ENCODE data around the gene KCNAB2. TPM values are rescaled to one million over a fixed set of nuclear protein-coding genes. Genes with fewer than 3 reads are reported as not detected.
A peak's percentile ranks its signal among the peaks of the same experiment; 100 is the strongest.

The KCNAB2 gene
- total RNA-seq, 4 donors from 2014 or later: 5.4 to 26.4 (median 10.1) TPM

DNA sequence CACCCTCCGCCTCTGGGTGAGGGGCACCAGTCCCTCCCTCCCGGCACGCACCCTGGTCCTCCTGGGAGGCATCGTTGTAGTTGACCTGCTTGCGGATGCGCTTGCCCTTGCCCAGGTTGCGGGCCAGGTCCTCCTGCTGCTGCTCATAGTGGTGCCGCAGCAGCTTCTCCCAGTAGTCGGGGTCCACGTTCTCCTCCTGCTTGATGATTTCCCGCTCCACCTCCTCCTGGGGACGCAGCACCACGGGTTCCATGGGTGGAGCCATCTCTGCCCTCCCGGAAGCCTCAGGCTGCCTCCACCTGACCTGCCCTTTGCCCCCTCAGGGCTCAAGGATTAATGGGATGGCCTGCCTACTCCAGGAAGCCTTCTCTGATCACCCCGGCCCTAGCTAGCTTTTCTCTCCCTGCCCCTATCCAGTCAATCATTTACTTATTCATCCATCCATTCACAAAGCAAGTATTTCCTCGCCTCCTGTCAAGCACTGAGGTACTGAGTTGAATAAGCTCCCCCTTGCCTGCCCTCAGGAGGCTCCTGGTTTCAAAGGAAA is 80.9 kb downstream of the KCNAB2 start:
- no peak for TF ChIP-seq POLR2A (IDR thresholded peaks at IDR 0.05)
- TF ChIP-seq, protein P1, sequence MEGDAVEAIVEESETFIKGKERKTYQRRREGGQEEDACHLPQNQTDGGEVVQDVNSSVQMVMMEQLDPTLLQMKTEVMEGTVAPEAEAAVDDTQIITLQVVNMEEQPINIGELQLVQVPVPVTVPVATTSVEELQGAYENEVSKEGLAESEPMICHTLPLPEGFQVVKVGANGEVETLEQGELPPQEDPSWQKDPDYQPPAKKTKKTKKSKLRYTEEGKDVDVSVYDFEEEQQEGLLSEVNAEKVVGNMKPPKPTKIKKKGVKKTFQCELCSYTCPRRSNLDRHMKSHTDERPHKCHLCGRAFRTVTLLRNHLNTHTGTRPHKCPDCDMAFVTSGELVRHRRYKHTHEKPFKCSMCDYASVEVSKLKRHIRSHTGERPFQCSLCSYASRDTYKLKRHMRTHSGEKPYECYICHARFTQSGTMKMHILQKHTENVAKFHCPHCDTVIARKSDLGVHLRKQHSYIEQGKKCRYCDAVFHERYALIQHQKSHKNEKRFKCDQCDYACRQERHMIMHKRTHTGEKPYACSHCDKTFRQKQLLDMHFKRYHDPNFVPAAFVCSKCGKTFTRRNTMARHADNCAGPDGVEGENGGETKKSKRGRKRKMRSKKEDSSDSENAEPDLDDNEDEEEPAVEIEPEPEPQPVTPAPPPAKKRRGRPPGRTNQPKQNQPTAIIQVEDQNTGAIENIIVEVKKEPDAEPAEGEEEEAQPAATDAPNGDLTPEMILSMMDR (IDR thresholded peaks at IDR 0.05): no peak
- no peak overlapping the region for H3K27ac ChIP-seq
- DNase-seq: peak in 1 of 3 donors; percentile 47

DNA sequence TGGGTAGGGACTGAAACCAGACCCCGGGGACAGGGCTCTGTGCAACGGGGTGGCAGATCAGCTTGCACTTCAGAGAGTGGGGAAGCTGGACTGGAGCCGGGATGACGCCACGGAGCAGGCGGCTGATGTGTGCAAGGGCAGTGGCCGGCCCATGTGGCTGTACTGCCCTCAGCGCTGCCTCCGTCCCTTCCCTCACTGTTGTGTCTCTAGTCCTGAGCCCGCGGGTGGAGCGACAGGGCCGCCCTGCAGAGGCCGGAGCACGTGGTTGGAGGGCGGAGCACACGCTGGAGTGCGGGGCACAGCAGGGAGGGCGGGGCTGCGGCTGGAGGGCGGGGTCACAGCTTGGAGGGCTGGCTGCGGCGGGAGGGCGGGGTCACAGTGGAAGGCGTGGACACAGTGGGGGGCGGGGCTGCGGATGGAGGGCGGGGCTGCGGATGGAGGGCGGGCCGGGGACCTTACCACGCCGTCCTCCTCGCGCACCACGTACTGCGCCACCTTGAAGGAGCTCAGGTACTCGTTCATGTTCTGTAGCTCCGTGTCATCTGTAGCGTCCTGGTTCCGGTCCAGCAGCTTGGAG is 82.0 kb downstream of the KCNAB2 start:
- H3K4me1 ChIP-seq: peaks cover 0 to 15% (median 0%) of the 10 kb centered on the region in 4 donors
- H3K4me3 ChIP-seq: peak overlapping the region in 1 of 4 donors; percentile 9
- TF ChIP-seq, protein P1 (IDR thresholded peaks at IDR 0.05): no peak
- no peak for TF ChIP-seq POLR2A (IDR thresholded peaks at IDR 0.05)
- H3K36me3 ChIP-seq: no peaks in the 10 kb centered on the region
- H3K27ac ChIP-seq: no peak overlapping the region
- no peaks in the 10 kb centered on the region for H3K9me3 ChIP-seq
- H3K27me3 ChIP-seq: no peaks in the 10 kb centered on the region
- DNase-seq: peak; percentile 51 to 88 (median 72)

More for the DNA sequence above, 80.9 kb downstream of the KCNAB2 start:
- Histone ChIP-seq H3K4me1 (peaks cover 0 to 15% (median 0%) of the 10 kb centered on the region in 4 donors), H3K36me3 (no peaks in the 10 kb centered on the region), H3K9me3 (no peaks in the 10 kb centered on the region), H3K27me3 (no peaks in the 10 kb centered on the region), H3K4me3 (no peak overlapping the region)

DNA sequence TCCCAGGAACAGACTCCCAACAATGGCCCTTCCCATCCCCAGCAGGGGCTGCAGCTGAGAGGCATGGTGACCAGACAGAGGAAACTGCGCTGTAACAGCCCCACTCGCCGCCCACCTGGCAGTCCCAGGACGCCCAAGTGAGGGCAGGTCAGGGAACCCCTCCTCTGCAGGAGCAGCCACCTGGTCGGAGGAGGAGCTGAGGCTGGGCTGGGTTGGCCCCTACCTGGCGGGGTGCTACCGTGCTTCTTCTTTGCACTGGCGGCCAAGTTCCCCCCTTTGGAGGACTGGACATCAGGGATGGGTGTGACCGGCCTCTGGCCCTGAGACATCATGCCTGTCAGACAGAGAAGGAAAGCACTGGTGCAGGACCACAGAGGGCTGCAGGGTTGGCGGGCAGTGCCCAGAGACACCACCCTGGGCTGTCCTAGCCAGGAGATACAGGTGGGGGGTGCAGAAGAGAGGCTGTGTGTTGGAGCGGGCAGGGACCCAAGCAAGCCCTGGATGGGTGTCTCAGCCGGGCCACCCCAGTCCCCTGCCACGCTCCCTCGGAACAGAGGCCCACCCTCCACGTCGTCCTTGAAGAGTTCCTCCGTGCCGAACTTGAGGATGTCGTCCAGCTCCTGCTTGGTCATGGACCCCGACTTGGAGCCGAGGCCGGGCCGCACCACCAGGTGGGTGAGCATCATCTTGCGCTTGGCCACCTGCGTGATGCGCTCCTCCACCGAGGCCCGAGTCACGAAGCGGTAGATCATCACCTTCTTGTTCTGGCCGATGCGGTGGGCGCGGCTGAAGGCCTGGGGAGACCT is 82.8 kb downstream of the KCNAB2 start:
- H3K4me3 ChIP-seq: no peak overlapping the region
- no peak overlapping the region for H3K27ac ChIP-seq
- H3K4me1 ChIP-seq: peaks cover 0 to 15% (median 0%) of the 10 kb centered on the region in 4 donors
- no peaks in the 10 kb centered on the region for H3K9me3 ChIP-seq
- peak in 1 of 3 donors; percentile 44 for DNase-seq
- H3K27me3 ChIP-seq: no peaks in the 10 kb centered on the region
- TF ChIP-seq, protein P1 (IDR thresholded peaks at IDR 0.05): no peak
- TF ChIP-seq POLR2A (IDR thresholded peaks at IDR 0.05): no peak
- H3K36me3 ChIP-seq: no peaks in the 10 kb centered on the region

DNA sequence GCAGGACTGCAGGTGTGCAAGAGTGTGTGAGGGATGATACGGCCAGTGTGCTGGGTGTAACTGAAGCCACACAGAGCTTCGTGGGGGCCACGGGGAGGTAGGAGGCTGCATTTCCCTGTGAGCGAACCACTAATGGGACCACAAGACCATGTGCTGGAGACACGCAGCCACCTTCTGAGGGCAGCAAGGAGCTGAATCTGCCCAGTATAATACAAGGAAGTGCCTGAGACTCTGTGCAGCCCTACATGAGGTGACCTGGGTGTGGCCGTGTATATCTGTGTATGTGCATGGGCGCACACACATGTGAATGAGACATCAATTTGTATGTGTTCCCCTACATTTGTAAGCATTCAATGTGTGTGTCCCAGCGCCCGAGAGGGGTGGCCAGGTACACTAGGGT is 83.6 kb downstream of the KCNAB2 start:
- H3K36me3 ChIP-seq: no peaks in the 10 kb centered on the region
- H3K4me1 ChIP-seq: peaks cover 0 to 15% (median 0%) of the 10 kb centered on the region in 4 donors
- peak in 1 of 3 donors; percentile 44 for DNase-seq
- TF ChIP-seq POLR2A (IDR thresholded peaks at IDR 0.05): no peak
- TF ChIP-seq, protein P1 (IDR thresholded peaks at IDR 0.05): no peak
- no peaks in the 10 kb centered on the region for H3K27me3 ChIP-seq
- no peak overlapping the region for H3K4me3 ChIP-seq
- H3K27ac ChIP-seq: no peak overlapping the region
- H3K9me3 ChIP-seq: no peaks in the 10 kb centered on the region

DNA sequence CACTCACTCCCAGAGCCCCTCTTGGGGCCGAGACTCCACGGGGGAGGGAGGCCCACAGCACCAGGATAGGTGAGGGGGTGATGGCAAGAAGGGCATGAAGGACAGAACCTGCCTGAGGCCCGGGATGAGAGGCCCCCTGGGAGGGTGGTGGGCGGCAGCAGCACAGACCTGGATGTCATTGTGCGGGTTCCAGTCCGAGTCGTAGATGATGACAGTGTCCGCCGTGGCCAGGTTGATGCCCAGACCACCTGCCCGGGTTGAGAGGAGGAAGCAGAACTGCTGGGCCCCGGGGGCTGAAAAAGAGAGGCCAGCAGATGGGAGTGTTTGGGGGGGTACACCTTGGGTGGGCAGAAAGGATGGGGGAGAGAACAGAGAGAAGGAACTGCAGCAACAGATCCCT is 84.3 kb downstream of the KCNAB2 start:
- Histone ChIP-seq H3K27me3 (no peaks in the 10 kb centered on the region), H3K36me3 (no peaks in the 10 kb centered on the region), H3K4me1 (peaks cover 0 to 15% (median 0%) of the 10 kb centered on the region in 4 donors), H3K9me3 (no peaks in the 10 kb centered on the region), H3K4me3 (no peak overlapping the region), H3K27ac (no peak overlapping the region)
- no peak for TF ChIP-seq POLR2A (IDR thresholded peaks at IDR 0.05)
- DNase-seq: peak in 1 of 3 donors; percentile 33

DNA sequence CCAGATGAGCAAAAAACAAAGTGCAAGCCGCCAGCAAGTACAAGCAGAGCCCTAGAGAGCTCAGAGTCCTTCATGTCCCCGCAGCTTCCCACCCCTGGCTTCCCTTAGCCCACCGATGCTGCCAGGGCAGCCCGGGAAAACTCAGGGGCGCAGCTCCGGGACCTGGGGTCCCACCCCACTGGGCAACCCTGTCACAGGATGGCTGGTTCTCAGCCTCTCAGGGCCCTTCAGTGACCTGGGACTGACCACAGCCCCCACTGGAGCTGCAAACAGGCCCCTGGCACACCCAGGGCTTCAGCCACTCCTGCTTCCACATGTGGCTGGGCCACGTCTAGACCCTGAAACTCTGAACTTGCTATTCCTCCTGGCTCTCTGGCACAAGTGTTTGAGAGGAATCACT is 84.9 kb downstream of the KCNAB2 start:
- H3K27me3 ChIP-seq: no peaks in the 10 kb centered on the region
- DNase-seq: peak in 1 of 3 donors; percentile 36
- H3K4me3 ChIP-seq: no peak overlapping the region
- H3K4me1 ChIP-seq: peaks cover 0 to 15% (median 0%) of the 10 kb centered on the region in 4 donors
- H3K36me3 ChIP-seq: no peaks in the 10 kb centered on the region
- TF ChIP-seq, protein P1 (IDR thresholded peaks at IDR 0.05): no peak
- TF ChIP-seq POLR2A (IDR thresholded peaks at IDR 0.05): no peak
- no peaks in the 10 kb centered on the region for H3K9me3 ChIP-seq
- H3K27ac ChIP-seq: no peak overlapping the region

Measured in Peyer's patch (tissue), 4 donors.